H9 (cell line): ENCODE measurements around the gene ARHGAP26. TPM values are rescaled to one million over a fixed set of nuclear protein-coding genes. Genes with fewer than 3 reads are reported as not detected.
A peak's percentile ranks its signal among the peaks of the same experiment; 100 is the strongest.

Source experiments
- DNase-seq: peaks from one replicate; pipeline ENCODE4 v3.0.0-alpha.2; 2017
- H2AFZ ChIP-seq: one replicate; pipeline ENCODE4 v1.6.1; 2013; ENCODE audit warnings: mild to moderate bottlenecking, low read length, control low read depth, moderate library complexity
- H2AK5ac ChIP-seq: 2 replicates; pipeline ENCODE4 v1.6.1; 2013; ENCODE audit warnings: low read length, control low read depth, mixed read lengths; ENCODE audit not compliant: insufficient read length
- H2BK120ac ChIP-seq: one replicate; pipeline ENCODE4 v1.6.1; 2013; ENCODE audit warnings: low read depth, mild to moderate bottlenecking, low read length, control low read depth, inconsistent platforms; ENCODE audit not compliant: poor library complexity, severe bottlenecking
- H2BK12ac ChIP-seq: 2 replicates; pipeline ENCODE4 v1.6.1; 2013; ENCODE audit warnings: low read length, control low read depth, mixed read lengths, low read depth; ENCODE audit not compliant: insufficient read length
- H2BK15ac ChIP-seq: 2 replicates; pipeline ENCODE4 v1.6.1; 2013; ENCODE audit warnings: low read depth, low read length, control low read depth
- H2BK20ac ChIP-seq: one replicate; pipeline ENCODE4 v1.6.1; 2013; ENCODE audit warnings: low read depth, mild to moderate bottlenecking, low read length, control low read depth, inconsistent platforms; ENCODE audit not compliant: poor library complexity, severe bottlenecking
- H2BK5ac ChIP-seq: 2 replicates; pipeline ENCODE4 v1.6.1; 2013; ENCODE audit warnings: low read length, control low read depth, mixed read lengths; ENCODE audit not compliant: insufficient read length
- H3K14ac ChIP-seq: 2 replicates; pipeline ENCODE4 v1.6.1; 2013; ENCODE audit warnings: low read length, control low read depth; ENCODE audit not compliant: insufficient read depth
- H3K18ac ChIP-seq: 2 replicates; pipeline ENCODE4 v1.6.1; 2013; ENCODE audit warnings: low read depth, mild to moderate bottlenecking, mixed read lengths, low read length, control low read depth; ENCODE audit not compliant: insufficient read length
- H3K23ac ChIP-seq: 2 replicates; pipeline ENCODE4 v1.6.1; 2013; ENCODE audit warnings: low read length, control low read depth, mixed read lengths, low read depth; ENCODE audit not compliant: insufficient read length
- H3K23me2 ChIP-seq: 2 replicates; pipeline ENCODE4 v1.6.1; 2013; ENCODE audit warnings: low read depth, mild to moderate bottlenecking, mixed read lengths, low read length, control low read depth; ENCODE audit not compliant: insufficient read length, poor library complexity, severe bottlenecking
- H3K27ac ChIP-seq: 2 replicates; pipeline ENCODE4 v1.5.1; 2013; ENCODE audit warnings: low read length, control low read depth, mixed read lengths, low read depth; ENCODE audit not compliant: insufficient read length
- H3K27me3 ChIP-seq: 2 replicates; pipeline ENCODE4 v1.6.1; 2013; ENCODE audit warnings: low read length, control low read depth, inconsistent platforms; ENCODE audit not compliant: insufficient read depth
- H3K4ac ChIP-seq: 2 replicates; pipeline ENCODE4 v1.6.1; 2013; ENCODE audit warnings: low read depth, mild to moderate bottlenecking, control low read depth, inconsistent platforms, low read length, moderate library complexity
- H3K4me1 ChIP-seq: 2 replicates; pipeline ENCODE4 v1.6.1; 2013; ENCODE audit warnings: low read length, control low read depth, inconsistent platforms; ENCODE audit not compliant: insufficient read depth
- H3K4me2 ChIP-seq: 2 replicates; pipeline ENCODE4 v1.6.1; 2013; ENCODE audit warnings: low read length, control low read depth, mixed read lengths; ENCODE audit not compliant: insufficient read length, insufficient read depth
- H3K56ac ChIP-seq: 2 replicates; pipeline ENCODE4 v1.6.1; 2013; ENCODE audit warnings: low read depth, mild to moderate bottlenecking, mixed read lengths, low read length, control low read depth; ENCODE audit not compliant: insufficient read length
- H3K79me1 ChIP-seq: 2 replicates; pipeline ENCODE4 v1.6.1; 2013; ENCODE audit warnings: low read depth, mild to moderate bottlenecking, moderate library complexity, low read length, control low read depth, inconsistent platforms; ENCODE audit not compliant: insufficient read depth, poor library complexity, severe bottlenecking
- H3K79me2 ChIP-seq: 2 replicates; pipeline ENCODE4 v1.6.1; 2013; ENCODE audit warnings: low read length, control low read depth, inconsistent platforms; ENCODE audit not compliant: insufficient read depth
- H3K9ac ChIP-seq: 2 replicates; pipeline ENCODE4 v1.6.1; 2013; ENCODE audit warnings: low read length, control low read depth, mixed read lengths; ENCODE audit not compliant: insufficient read length; ENCODE audit errors: extremely low read depth
- H3K9me3 ChIP-seq: one replicate; pipeline ENCODE4 v1.6.1; 2013; ENCODE audit warnings: low read depth, low read length, inconsistent platforms; ENCODE audit not compliant: control insufficient read depth
- H3T11ph ChIP-seq: one replicate; pipeline ENCODE4 v1.6.1; 2013; ENCODE audit warnings: mild to moderate bottlenecking, low read length, control low read depth, inconsistent platforms
- H4K20me1 ChIP-seq: one replicate; pipeline ENCODE4 v1.6.1; 2013; ENCODE audit not compliant: control insufficient read depth, insufficient read length, insufficient read depth
- H4K5ac ChIP-seq: 2 replicates; pipeline ENCODE4 v1.6.1; 2013; ENCODE audit warnings: low read depth, mild to moderate bottlenecking, mixed read lengths, low read length, control low read depth; ENCODE audit not compliant: insufficient read length
- H4K8ac ChIP-seq: replicated peaks from 2 replicates; pipeline ENCODE4 v1.6.1; 2013; ENCODE audit warnings: low read length, control low read depth, mixed read lengths, low read depth; ENCODE audit not compliant: insufficient read length
- H4K91ac ChIP-seq: 2 replicates; pipeline ENCODE4 v1.6.1; 2013; ENCODE audit warnings: low read depth, mild to moderate bottlenecking, moderate library complexity, mixed read lengths, low read length, control low read depth; ENCODE audit not compliant: insufficient read length
- H3K27ac Mint-ChIP-seq, 3 experiments: 2 replicates in 2 of 3; 3 replicates in 1 of 3; pipeline ENCODE4 v1.8.0; 2020 to 2021; ENCODE audit warnings: mixed read lengths in 3 of 3, mild to moderate bottlenecking in 1 of 3, moderate library complexity in 1 of 3
- H3K27me3 Mint-ChIP-seq: 2 replicates; pipeline ENCODE4 v1.8.0; 2021; ENCODE audit warnings: low read depth, mild to moderate bottlenecking, moderate library complexity, mixed read lengths
- H3K36me3 Mint-ChIP-seq, 3 experiments: 2 replicates in 2 of 3; 3 replicates in 1 of 3; pipeline ENCODE4 v1.8.0; 2020 to 2021; ENCODE audit warnings: low read depth in 3 of 3, mixed read lengths in 3 of 3; ENCODE audit not compliant: insufficient read depth in 1 of 3
- H3K4me1 Mint-ChIP-seq, 2 experiments: 2 replicates each; pipeline ENCODE4 v1.8.0; 2020; ENCODE audit warnings: mixed read lengths in 2 of 2
- H3K4me3 Mint-ChIP-seq, 2 experiments: 2 replicates in 1 of 2; 3 replicates in 1 of 2; pipeline ENCODE4 v1.8.0; 2020 to 2021; ENCODE audit warnings: mild to moderate bottlenecking in 2 of 2, mixed read lengths in 2 of 2, moderate library complexity in 1 of 2
- H3K9me3 Mint-ChIP-seq, 2 experiments: 2 replicates in 1 of 2; 3 replicates in 1 of 2; pipeline ENCODE4 v1.8.0; 2020; ENCODE audit warnings: mild to moderate bottlenecking in 2 of 2, mixed read lengths in 2 of 2, moderate library complexity in 1 of 2
- WGBS: extraction: QIAGEN DNeasy Blood & Tissue Kit; methylation state at CpG from one replicate; pipeline ENCODE4 v1.1.7; 2013; ENCODE audit warnings: missing lambda C conversion rate, low lambda C conversion rate, mixed read lengths; ENCODE audit not compliant: insufficient read length; ENCODE audit errors: extremely low coverage; 5-methylcytosine and 5-hydroxymethylcytosine counted together
- total RNA-seq: library from RNA; stranded (reverse); gene quantifications from 2 replicates; pipeline ENCODE4 v1.2.1, GENCODE V29; 2021
- TF ChIP-seq, protein P1 (sequence below): fragments of 200-600 bp; sonication (generic); conservative IDR thresholded peaks from 3 replicates; pipeline ENCODE4 v1.8.0; 2021; ENCODE audit warnings: antibody characterized with exemption, mild to moderate bottlenecking

ARHGAP26 gene
- total RNA-seq, 1 experiment from 2014 or later: 13.8 TPM

DNA sequence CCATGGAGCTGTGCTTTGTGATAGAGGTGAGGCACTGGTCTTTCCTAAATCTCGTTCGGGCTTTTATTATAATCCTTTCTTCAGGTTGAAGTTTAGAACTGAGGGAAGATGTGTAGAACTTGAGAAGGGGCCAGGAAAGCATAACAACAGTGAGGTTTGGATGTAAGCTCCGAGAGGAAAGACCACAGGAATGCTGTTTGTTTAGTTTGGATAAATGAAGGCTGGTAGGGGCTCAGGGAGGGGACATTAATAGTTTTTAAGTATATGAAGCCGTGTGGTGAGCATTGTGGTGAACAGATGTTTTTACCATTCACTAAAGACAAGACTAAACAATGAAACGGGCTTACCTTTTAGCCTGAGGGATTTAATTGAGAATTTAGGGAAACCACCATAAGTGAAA is 130.8 kb downstream of the ARHGAP26 start:
- TF ChIP-seq, protein P1, sequence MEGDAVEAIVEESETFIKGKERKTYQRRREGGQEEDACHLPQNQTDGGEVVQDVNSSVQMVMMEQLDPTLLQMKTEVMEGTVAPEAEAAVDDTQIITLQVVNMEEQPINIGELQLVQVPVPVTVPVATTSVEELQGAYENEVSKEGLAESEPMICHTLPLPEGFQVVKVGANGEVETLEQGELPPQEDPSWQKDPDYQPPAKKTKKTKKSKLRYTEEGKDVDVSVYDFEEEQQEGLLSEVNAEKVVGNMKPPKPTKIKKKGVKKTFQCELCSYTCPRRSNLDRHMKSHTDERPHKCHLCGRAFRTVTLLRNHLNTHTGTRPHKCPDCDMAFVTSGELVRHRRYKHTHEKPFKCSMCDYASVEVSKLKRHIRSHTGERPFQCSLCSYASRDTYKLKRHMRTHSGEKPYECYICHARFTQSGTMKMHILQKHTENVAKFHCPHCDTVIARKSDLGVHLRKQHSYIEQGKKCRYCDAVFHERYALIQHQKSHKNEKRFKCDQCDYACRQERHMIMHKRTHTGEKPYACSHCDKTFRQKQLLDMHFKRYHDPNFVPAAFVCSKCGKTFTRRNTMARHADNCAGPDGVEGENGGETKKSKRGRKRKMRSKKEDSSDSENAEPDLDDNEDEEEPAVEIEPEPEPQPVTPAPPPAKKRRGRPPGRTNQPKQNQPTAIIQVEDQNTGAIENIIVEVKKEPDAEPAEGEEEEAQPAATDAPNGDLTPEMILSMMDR: no peak
- DNase-seq: no peak
- Histone ChIP-seq H3K14ac (no peak overlapping the region), H3K23me2 (no peaks in the 10 kb centered on the region), H2BK5ac (no peak overlapping the region), H2AFZ (no peak overlapping the region), H3K27ac (no peak overlapping the region), H3K56ac (no peak overlapping the region), H3K79me2 (no peaks in the 10 kb centered on the region), H4K20me1 (no peaks in the 10 kb centered on the region), H4K8ac (no peak overlapping the region), H3K79me1 (no peaks in the 10 kb centered on the region), H4K91ac (no peak overlapping the region), H3K4me1 (peaks cover 8% of the 10 kb centered on the region), H3K18ac (no peak overlapping the region), H4K5ac (no peak overlapping the region), H3K4ac (no peak overlapping the region), H3K9me3 (no peaks in the 10 kb centered on the region), H3T11ph (no peak overlapping the region), H3K4me2 (no peak overlapping the region), H2BK12ac (no peak overlapping the region), H2BK20ac (no peak overlapping the region), H2BK15ac (no peak overlapping the region), H3K9ac (no peak overlapping the region), H2BK120ac (no peak overlapping the region), H3K23ac (no peak overlapping the region), H2AK5ac (no peak overlapping the region), H3K27me3 (no peaks in the 10 kb centered on the region)
- H3K27ac Mint-ChIP-seq: peak overlapping the region; percentile 25 to 87 (median 31); a peak in 6 of 7 replicates
- peaks cover 5 to 31% (median 22%) of the 10 kb centered on the region in 3 experiments; a peak in 5 of 7 replicates for H3K36me3 Mint-ChIP-seq
- H3K9me3 Mint-ChIP-seq: no peaks in the 10 kb centered on the region
- H3K4me1 Mint-ChIP-seq: peaks cover 50% of the 10 kb centered on the region in 2 experiments
- no peak overlapping the region for H3K4me3 Mint-ChIP-seq
- whole genome bisulfite sequencing: no CpG with 5 or more reads among the region's 5 CpGs
- no peaks in the 10 kb centered on the region for H3K27me3 Mint-ChIP-seq
